H9 (cell line): ENCODE results near the gene FAM156A. TPM values are rescaled to one million over a fixed set of nuclear protein-coding genes. Genes with fewer than 3 reads are reported as not detected.

ENCODE experiments used
- DNase-seq: peaks from one replicate; pipeline ENCODE4 v3.0.0-alpha.2; 2017
- H2AFZ ChIP-seq: one replicate; pipeline ENCODE4 v1.6.1; 2013; ENCODE audit warnings: mild to moderate bottlenecking, low read length, control low read depth, moderate library complexity
- H2AK5ac ChIP-seq: 2 replicates; pipeline ENCODE4 v1.6.1; 2013; ENCODE audit warnings: low read length, control low read depth, mixed read lengths; ENCODE audit not compliant: insufficient read length
- H2BK120ac ChIP-seq: one replicate; pipeline ENCODE4 v1.6.1; 2013; ENCODE audit warnings: low read depth, mild to moderate bottlenecking, low read length, control low read depth, inconsistent platforms; ENCODE audit not compliant: poor library complexity, severe bottlenecking
- H2BK12ac ChIP-seq: 2 replicates; pipeline ENCODE4 v1.6.1; 2013; ENCODE audit warnings: low read length, control low read depth, mixed read lengths, low read depth; ENCODE audit not compliant: insufficient read length
- H2BK15ac ChIP-seq: 2 replicates; pipeline ENCODE4 v1.6.1; 2013; ENCODE audit warnings: low read depth, low read length, control low read depth
- H2BK20ac ChIP-seq: one replicate; pipeline ENCODE4 v1.6.1; 2013; ENCODE audit warnings: low read depth, mild to moderate bottlenecking, low read length, control low read depth, inconsistent platforms; ENCODE audit not compliant: poor library complexity, severe bottlenecking
- H2BK5ac ChIP-seq: 2 replicates; pipeline ENCODE4 v1.6.1; 2013; ENCODE audit warnings: low read length, control low read depth, mixed read lengths; ENCODE audit not compliant: insufficient read length
- H3K14ac ChIP-seq: 2 replicates; pipeline ENCODE4 v1.6.1; 2013; ENCODE audit warnings: low read length, control low read depth; ENCODE audit not compliant: insufficient read depth
- H3K18ac ChIP-seq: 2 replicates; pipeline ENCODE4 v1.6.1; 2013; ENCODE audit warnings: low read depth, mild to moderate bottlenecking, mixed read lengths, low read length, control low read depth; ENCODE audit not compliant: insufficient read length
- H3K23ac ChIP-seq: 2 replicates; pipeline ENCODE4 v1.6.1; 2013; ENCODE audit warnings: low read length, control low read depth, mixed read lengths, low read depth; ENCODE audit not compliant: insufficient read length
- H3K23me2 ChIP-seq: 2 replicates; pipeline ENCODE4 v1.6.1; 2013; ENCODE audit warnings: low read depth, mild to moderate bottlenecking, mixed read lengths, low read length, control low read depth; ENCODE audit not compliant: insufficient read length, poor library complexity, severe bottlenecking
- H3K27ac ChIP-seq: 2 replicates; pipeline ENCODE4 v1.5.1; 2013; ENCODE audit warnings: low read length, control low read depth, mixed read lengths, low read depth; ENCODE audit not compliant: insufficient read length
- H3K27me3 ChIP-seq: 2 replicates; pipeline ENCODE4 v1.6.1; 2013; ENCODE audit warnings: low read length, control low read depth, inconsistent platforms; ENCODE audit not compliant: insufficient read depth
- H3K4ac ChIP-seq: 2 replicates; pipeline ENCODE4 v1.6.1; 2013; ENCODE audit warnings: low read depth, mild to moderate bottlenecking, control low read depth, inconsistent platforms, low read length, moderate library complexity
- H3K4me1 ChIP-seq: 2 replicates; pipeline ENCODE4 v1.6.1; 2013; ENCODE audit warnings: low read length, control low read depth, inconsistent platforms; ENCODE audit not compliant: insufficient read depth
- H3K4me2 ChIP-seq: 2 replicates; pipeline ENCODE4 v1.6.1; 2013; ENCODE audit warnings: low read length, control low read depth, mixed read lengths; ENCODE audit not compliant: insufficient read length, insufficient read depth
- H3K56ac ChIP-seq: 2 replicates; pipeline ENCODE4 v1.6.1; 2013; ENCODE audit warnings: low read depth, mild to moderate bottlenecking, mixed read lengths, low read length, control low read depth; ENCODE audit not compliant: insufficient read length
- H3K79me1 ChIP-seq: 2 replicates; pipeline ENCODE4 v1.6.1; 2013; ENCODE audit warnings: low read depth, mild to moderate bottlenecking, moderate library complexity, low read length, control low read depth, inconsistent platforms; ENCODE audit not compliant: insufficient read depth, poor library complexity, severe bottlenecking
- H3K79me2 ChIP-seq: 2 replicates; pipeline ENCODE4 v1.6.1; 2013; ENCODE audit warnings: low read length, control low read depth, inconsistent platforms; ENCODE audit not compliant: insufficient read depth
- H3K9ac ChIP-seq: 2 replicates; pipeline ENCODE4 v1.6.1; 2013; ENCODE audit warnings: low read length, control low read depth, mixed read lengths; ENCODE audit not compliant: insufficient read length; ENCODE audit errors: extremely low read depth
- H3K9me3 ChIP-seq: one replicate; pipeline ENCODE4 v1.6.1; 2013; ENCODE audit warnings: low read depth, low read length, inconsistent platforms; ENCODE audit not compliant: control insufficient read depth
- H3T11ph ChIP-seq: one replicate; pipeline ENCODE4 v1.6.1; 2013; ENCODE audit warnings: mild to moderate bottlenecking, low read length, control low read depth, inconsistent platforms
- H4K20me1 ChIP-seq: one replicate; pipeline ENCODE4 v1.6.1; 2013; ENCODE audit not compliant: control insufficient read depth, insufficient read length, insufficient read depth
- H4K5ac ChIP-seq: 2 replicates; pipeline ENCODE4 v1.6.1; 2013; ENCODE audit warnings: low read depth, mild to moderate bottlenecking, mixed read lengths, low read length, control low read depth; ENCODE audit not compliant: insufficient read length
- H4K8ac ChIP-seq: replicated peaks from 2 replicates; pipeline ENCODE4 v1.6.1; 2013; ENCODE audit warnings: low read length, control low read depth, mixed read lengths, low read depth; ENCODE audit not compliant: insufficient read length
- H4K91ac ChIP-seq: 2 replicates; pipeline ENCODE4 v1.6.1; 2013; ENCODE audit warnings: low read depth, mild to moderate bottlenecking, moderate library complexity, mixed read lengths, low read length, control low read depth; ENCODE audit not compliant: insufficient read length
- H3K27ac Mint-ChIP-seq, 3 experiments: 2 replicates in 2 of 3; 3 replicates in 1 of 3; pipeline ENCODE4 v1.8.0; 2020 to 2021; ENCODE audit warnings: mixed read lengths in 3 of 3, mild to moderate bottlenecking in 1 of 3, moderate library complexity in 1 of 3
- H3K27me3 Mint-ChIP-seq: 2 replicates; pipeline ENCODE4 v1.8.0; 2021; ENCODE audit warnings: low read depth, mild to moderate bottlenecking, moderate library complexity, mixed read lengths
- H3K36me3 Mint-ChIP-seq, 3 experiments: 2 replicates in 2 of 3; 3 replicates in 1 of 3; pipeline ENCODE4 v1.8.0; 2020 to 2021; ENCODE audit warnings: low read depth in 3 of 3, mixed read lengths in 3 of 3; ENCODE audit not compliant: insufficient read depth in 1 of 3
- H3K4me1 Mint-ChIP-seq, 2 experiments: 2 replicates each; pipeline ENCODE4 v1.8.0; 2020; ENCODE audit warnings: mixed read lengths in 2 of 2
- H3K4me3 Mint-ChIP-seq, 2 experiments: 2 replicates in 1 of 2; 3 replicates in 1 of 2; pipeline ENCODE4 v1.8.0; 2020 to 2021; ENCODE audit warnings: mild to moderate bottlenecking in 2 of 2, mixed read lengths in 2 of 2, moderate library complexity in 1 of 2
- H3K9me3 Mint-ChIP-seq, 2 experiments: 2 replicates in 1 of 2; 3 replicates in 1 of 2; pipeline ENCODE4 v1.8.0; 2020; ENCODE audit warnings: mild to moderate bottlenecking in 2 of 2, mixed read lengths in 2 of 2, moderate library complexity in 1 of 2
- CTCF ChIP-seq: fragments of 200-600 bp; sonication (generic); conservative IDR thresholded peaks from 3 replicates; pipeline ENCODE4 v1.8.0; 2021; ENCODE audit warnings: antibody characterized with exemption, mild to moderate bottlenecking
- WGBS: extraction: QIAGEN DNeasy Blood & Tissue Kit; methylation state at CpG from one replicate; pipeline ENCODE4 v1.1.7; 2013; ENCODE audit warnings: missing lambda C conversion rate, low lambda C conversion rate, mixed read lengths; ENCODE audit not compliant: insufficient read length; ENCODE audit errors: extremely low coverage; 5-methylcytosine and 5-hydroxymethylcytosine counted together
- total RNA-seq: library from RNA; stranded (reverse); gene quantifications from 2 replicates; pipeline ENCODE4 v1.2.1, GENCODE V29; 2021

Gene FAM156A
- total RNA-seq, 1 experiment from 2014 or later: 15.7 TPM

DNA sequence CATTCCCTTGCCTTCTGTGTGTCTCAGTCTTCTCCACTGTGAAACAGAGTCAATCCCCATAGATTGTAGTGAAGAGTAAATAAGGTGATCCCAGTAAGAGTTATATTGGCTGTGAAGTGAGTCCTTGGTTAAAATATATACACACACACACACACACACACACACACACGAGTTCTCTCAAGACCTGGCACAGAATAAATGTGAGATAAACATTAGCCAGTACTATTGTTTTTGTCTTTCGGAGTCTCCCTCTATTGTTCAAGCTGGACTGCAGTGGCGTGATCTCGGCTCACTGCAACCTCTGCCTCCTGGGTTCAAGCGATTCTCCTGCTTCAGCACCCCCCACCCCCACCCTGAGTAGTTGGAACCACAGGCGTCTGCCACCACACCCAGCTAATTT, 44.8 kb upstream of the FAM156A start:
- no peak for DNase-seq
- Histone ChIP-seq H3K79me1 (no peaks in the 10 kb centered on the region), H3K4me2 (no peak overlapping the region), H4K20me1 (no peaks in the 10 kb centered on the region), H3K4me1 (no peaks in the 10 kb centered on the region), H3T11ph (no peak overlapping the region), H3K4ac (no peak overlapping the region), H3K18ac (no peak overlapping the region), H4K8ac (no peak overlapping the region), H2AFZ (no peak overlapping the region), H3K9ac (no peak overlapping the region), H3K27ac (no peak overlapping the region), H3K79me2 (no peaks in the 10 kb centered on the region), H3K27me3 (no peaks in the 10 kb centered on the region), H3K56ac (no peak overlapping the region), H4K5ac (no peak overlapping the region), H2BK5ac (no peak overlapping the region), H2AK5ac (no peak overlapping the region), H3K23me2 (no peaks in the 10 kb centered on the region), H3K23ac (no peak overlapping the region), H2BK20ac (no peak overlapping the region), H2BK12ac (no peak overlapping the region), H3K9me3 (peaks cover 47% of the 10 kb centered on the region), H2BK120ac (no peak overlapping the region), H2BK15ac (no peak overlapping the region), H4K91ac (no peak overlapping the region), H3K14ac (no peak overlapping the region)
- peaks cover 0 to 3% of the 10 kb centered on the region in 2 experiments; a peak in 1 of 4 replicates for H3K4me1 Mint-ChIP-seq
- TF ChIP-seq CTCF: no peak
- no peak overlapping the region for H3K4me3 Mint-ChIP-seq
- peaks cover 0 to 3% (median 0%) of the 10 kb centered on the region in 3 experiments; a peak in 2 of 7 replicates for H3K36me3 Mint-ChIP-seq
- WGBS: no CpG with 5 or more reads among the region's 6 CpGs
- peaks cover 24% of the 10 kb centered on the region for H3K27me3 Mint-ChIP-seq
- peaks cover 76 to 79% of the 10 kb centered on the region in 2 experiments for H3K9me3 Mint-ChIP-seq
- H3K27ac Mint-ChIP-seq: no peak overlapping the region
